OCI-LY7 (cell line): Measurements from ENCODE around the gene ZNF816. TPM values are rescaled to one million over a fixed set of nuclear protein-coding genes. Genes with fewer than 3 reads are reported as not detected.
"Not testable (repeated sequence)": the region's sequence is repeated elsewhere in the genome, so short reads cannot be mapped to it uniquely, and the experiment has no call there.

Source experiments
- BruUV-seq: library from RNA; stranded (reverse); fragments of 400-500 nt; replicated peaks from 2 replicates; lab custom pipeline; 2021; lab: Mats Ljungman, UMichigan
- CTCF ChIA-PET: fragments of 300-600 bp; sonication (Branson Sonifier 250); formaldehyde crosslinking; loops from one replicate; lab custom pipeline; 2022; ENCODE audit warnings: antibody characterized with exemption; ENCODE audit not compliant: unreplicated experiment; lab: Charles Lee
- POLR2A ChIA-PET: fragments of 300-600 bp; sonication (Branson Sonifier 250); formaldehyde crosslinking; loops from one replicate; lab custom pipeline; 2022; ENCODE audit warnings: antibody characterized with exemption; lab: Charles Lee
- DNase-seq: peaks from one replicate; pipeline ENCODE4 v3.0.0-alpha.2; 2015; ENCODE audit warnings: low spot score
- H2AFZ ChIP-seq: fragments of 200-600 bp; sonication (generic), shearing (Covaris generic); 2 replicates; pipeline ENCODE4 v1.6.1; 2014; ENCODE audit warnings: mild to moderate bottlenecking, antibody characterized with exemption, low read length, moderate library complexity
- H3K27ac ChIP-seq: fragments of 200-600 bp; sonication (generic); 2 replicates; pipeline ENCODE4 v1.5.1; 2014; ENCODE audit warnings: mixed run types, low read depth, mild to moderate bottlenecking, moderate library complexity, low read length, inconsistent platforms; ENCODE audit not compliant: poor library complexity, severe bottlenecking
- H3K36me3 ChIP-seq: fragments of 200-600 bp; sonication (generic); 2 replicates; pipeline ENCODE4 v1.6.1; 2014; ENCODE audit warnings: mild to moderate bottlenecking, antibody characterized with exemption, low read length, moderate library complexity, mixed read lengths; ENCODE audit not compliant: insufficient read depth
- H3K4me1 ChIP-seq: fragments of 200-600 bp; sonication (generic); 2 replicates; pipeline ENCODE4 v1.5.1; 2014; ENCODE audit warnings: mild to moderate bottlenecking, low read length; ENCODE audit not compliant: insufficient read depth, poor library complexity, severe bottlenecking
- H3K4me2 ChIP-seq: fragments of 200-600 bp; sonication (generic); 2 replicates; pipeline ENCODE4 v1.6.1; 2014; ENCODE audit warnings: mild to moderate bottlenecking, low read length
- H3K4me3 ChIP-seq: fragments of 200-600 bp; sonication (generic); 2 replicates; pipeline ENCODE4 v1.5.1; 2014; ENCODE audit warnings: mild to moderate bottlenecking, low read depth, low read length; ENCODE audit not compliant: poor library complexity, severe bottlenecking
- H3K79me2 ChIP-seq: fragments of 200-600 bp; sonication (generic); 2 replicates; pipeline ENCODE4 v1.6.1; 2016; ENCODE audit warnings: low read depth, mild to moderate bottlenecking, low read length, moderate library complexity, mixed read lengths; ENCODE audit not compliant: insufficient read depth
- H3K9me2 ChIP-seq: fragments of 200-600 bp; sonication (generic); 2 replicates; pipeline ENCODE4 v1.6.1; 2016; ENCODE audit warnings: mild to moderate bottlenecking, low read length, mixed read lengths; ENCODE audit not compliant: insufficient read depth
- H3K9me3 ChIP-seq: fragments of 200-600 bp; sonication (generic); 2 replicates; pipeline ENCODE4 v1.6.1; 2014; ENCODE audit warnings: mild to moderate bottlenecking, mixed run types, low read length, mixed read lengths
- H4K20me1 ChIP-seq: fragments of 200-600 bp; sonication (generic); 2 replicates; pipeline ENCODE4 v1.6.1; 2014; ENCODE audit warnings: mild to moderate bottlenecking, antibody characterized with exemption, low read length, moderate library complexity, mixed read lengths; ENCODE audit not compliant: insufficient read depth
- CTCF ChIP-seq: fragments of 200-600 bp; sonication (generic); conservative IDR thresholded peaks from 2 replicates; pipeline ENCODE4 v1.5.1; 2014; ENCODE audit warnings: mild to moderate bottlenecking, antibody characterized with exemption, low read length, moderate library complexity, mixed read lengths
- EZH2phosphoT487 ChIP-seq: fragments of 200-600 bp; sonication (generic); IDR thresholded peaks from 2 replicates; pipeline ENCODE4 v1.6.1; 2018; ENCODE audit warnings: low read depth, borderline replicate concordance, mild to moderate bottlenecking, mixed run types, antibody characterized with exemption, low read length, moderate library complexity, mixed read lengths
- intact Hi-C: fragments of 100-400 bp; cut with micrococcal nuclease; formaldehyde crosslinking; loops from one replicate; pipeline ENCODE4 v1.10.0; 2022; ENCODE audit not compliant: unreplicated experiment
- total RNA-seq, 2 experiments: library from RNA; depleted of rRNA in 1 of 2; stranded (reverse); fragments of >200 nt in 1 of 2; shearing (Covaris generic) in 1 of 2; gene quantifications; 2 replicates each; pipeline ENCODE4 v1.2.3, GENCODE V29; 2014 to 2022

Gene ZNF816
- total RNA-seq, 2 experiments from 2014 or later, result 8.6 to 8.8 TPM

DNA sequence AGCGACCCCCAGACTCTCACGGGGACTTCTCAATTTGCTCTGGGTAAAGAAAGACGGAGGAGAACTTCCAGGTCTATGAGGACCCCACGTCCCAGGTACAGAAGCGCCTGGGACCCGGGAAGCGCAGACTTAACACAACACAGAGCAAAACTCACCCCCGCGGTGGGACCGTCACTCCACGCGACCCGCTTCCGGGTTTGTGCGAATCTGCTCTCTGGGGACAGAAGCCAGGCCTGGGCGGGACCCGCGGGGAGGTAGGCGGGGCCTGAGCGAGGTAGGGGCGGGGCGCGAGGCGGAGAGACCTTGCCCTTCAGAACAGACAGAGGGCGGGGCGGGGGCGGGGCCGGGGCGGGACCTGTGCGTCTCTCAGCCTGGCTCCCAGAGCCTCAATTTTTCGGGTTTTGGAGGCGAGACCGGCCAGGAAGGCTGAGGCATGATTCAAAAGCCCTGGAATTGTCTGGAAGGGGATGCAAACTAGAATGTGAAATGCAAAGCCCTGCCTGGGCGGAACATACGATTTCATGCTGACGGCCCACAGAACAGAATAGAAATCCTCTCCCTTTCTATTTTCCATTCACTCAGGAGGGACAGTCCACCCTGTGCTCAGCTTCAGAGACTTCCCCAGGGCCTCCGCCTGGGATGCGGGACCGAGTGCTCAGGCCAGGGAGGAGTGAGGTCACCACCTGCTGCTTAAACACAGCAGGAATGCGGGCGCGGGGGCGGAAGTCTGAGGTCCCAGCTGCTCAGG lies 20.1 kb downstream of the ZNF816 start:
- TF ChIP-seq EZH2phosphoT487 (no peak), CTCF (no peak)
- ChIA-PET POLR2A (interaction anchor here (0.6 kb wide), 1 partner anchor 45 kb away, joined by 3 read pairs; no protein-coding TSS in a partner anchor), CTCF (no interaction called here)
- Histone ChIP-seq H3K36me3 (no peaks in the 10 kb centered on the region; the same call in 1 of the 2 replicates), H3K4me1 (peaks cover 8% of the 10 kb centered on the region), H2AFZ (peak overlapping the region; percentile 97), H3K79me2 (peaks cover 24% of the 10 kb centered on the region; the same call in 1 of the 2 replicates), H3K9me3 (no peaks in the 10 kb centered on the region), H4K20me1 (no peaks in the 10 kb centered on the region), H3K27ac (peak overlapping the region; percentile 50), H3K9me2 (no peaks in the 10 kb centered on the region), H3K4me3 (peak overlapping the region; percentile 97), H3K4me2 (peak overlapping the region; percentile 99)
- peak; percentile 90 for DNase-seq
- BruUV-seq, result no TSS peak
- intact Hi-C loops, result loop anchor here (1.0 kb wide), 1 partner anchor 20 kb away; the partner anchor contains the start of gene ZNF816

DNA sequence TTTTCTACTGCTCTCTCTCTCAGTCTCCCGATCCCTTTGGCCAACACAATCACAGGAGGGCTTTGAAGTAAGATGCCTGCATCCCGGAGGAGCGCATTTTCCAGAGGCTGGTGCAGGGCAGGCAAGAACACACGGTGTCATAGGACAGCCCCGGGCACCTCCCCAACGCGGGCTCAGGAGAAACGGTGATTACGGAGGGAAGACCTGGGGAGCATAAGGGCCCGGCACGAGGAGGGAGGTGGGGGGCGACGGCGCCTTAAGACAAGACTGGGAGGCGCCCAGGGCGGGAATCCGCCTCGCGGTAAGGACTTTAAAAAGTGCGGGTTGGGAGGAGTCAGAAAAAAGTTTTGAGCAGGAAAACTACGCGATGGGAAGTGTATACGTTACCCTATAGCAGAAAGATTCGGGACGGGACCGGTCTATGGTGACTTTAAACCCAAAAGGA lies 20.7 kb downstream of the ZNF816 start:
- no peaks in the 10 kb centered on the region for H3K9me2 ChIP-seq
- TF ChIP-seq CTCF (no peak), EZH2phosphoT487 (no peak)
- ChIA-PET CTCF (no interaction called here), POLR2A (no interaction called here)
- peak overlapping the region; percentile 99 for H3K4me2 ChIP-seq
- H3K36me3 ChIP-seq, result peaks cover 5% of the 10 kb centered on the region
- DNase-seq, result peak; percentile 32
- intact Hi-C loops, result loop anchor here (1.0 kb wide), 1 partner anchor 20 kb away; the partner anchor contains the start of gene ZNF816
- H3K9me3 ChIP-seq, result no peaks in the 10 kb centered on the region
- peak overlapping the region; percentile 50 for H3K27ac ChIP-seq
- H2AFZ ChIP-seq, result peak overlapping the region; percentile 97
- peaks cover 24% of the 10 kb centered on the region; the same call in 1 of the 2 replicates for H3K79me2 ChIP-seq
- BruUV-seq, result TSS peak; percentile 89
- peak overlapping the region; percentile 97 for H3K4me3 ChIP-seq
- H4K20me1 ChIP-seq, result no peaks in the 10 kb centered on the region
- H3K4me1 ChIP-seq, result peaks cover 8% of the 10 kb centered on the region

GRCh38 chr19:52941523-52941922 lies 21.2 kb downstream of the ZNF816 start:
- BruUV-seq, H3K9me2 ChIP-seq, H4K20me1 ChIP-seq, H3K27ac ChIP-seq, DNase-seq, H3K36me3 ChIP-seq, intact Hi-C loops, H3K4me1 ChIP-seq, CTCF ChIA-PET, H3K9me3 ChIP-seq, POLR2A ChIA-PET: not testable (repeated sequence)
- H2AFZ ChIP-seq, result peak overlapping the region; percentile 97; the same call in 1 of the 2 replicates
- H3K4me2 ChIP-seq, result peak overlapping the region; percentile 99
- peak overlapping the region; percentile 97 for H3K4me3 ChIP-seq
- H3K79me2 ChIP-seq, result peaks cover 24% of the 10 kb centered on the region; the same call in 1 of the 2 replicates

DNA sequence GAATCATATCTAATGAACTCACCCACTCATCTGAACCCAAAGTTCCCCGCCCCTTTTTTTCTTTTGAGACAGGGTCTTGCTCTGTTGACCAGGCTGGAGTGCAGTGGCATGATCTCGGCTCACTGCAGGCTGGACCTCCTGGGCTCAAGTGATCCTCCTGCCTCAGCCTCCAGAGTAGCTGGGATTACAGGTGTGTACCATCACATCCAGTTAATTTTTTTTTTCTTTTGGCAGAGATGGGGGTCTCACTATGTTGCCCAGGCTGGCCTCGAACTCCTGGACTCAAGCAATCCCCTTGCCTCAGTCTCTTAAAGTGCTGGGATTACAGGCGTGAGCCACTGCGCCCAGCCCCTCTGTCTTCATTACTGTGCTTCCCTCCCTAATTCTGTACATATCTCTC lies 21.8 kb downstream of the ZNF816 start:
- H3K9me2 ChIP-seq, H4K20me1 ChIP-seq, intact Hi-C loops, DNase-seq, H3K4me1 ChIP-seq, H3K27ac ChIP-seq, CTCF ChIA-PET, BruUV-seq, H3K9me3 ChIP-seq, H2AFZ ChIP-seq: not testable (repeated sequence)
- Histone ChIP-seq H3K4me2 (peak overlapping the region; percentile 99; the same call in 1 of the 2 replicates), H3K79me2 (peaks cover 24% of the 10 kb centered on the region; the same call in 1 of the 2 replicates), H3K4me3 (peak overlapping the region; percentile 97), H3K36me3 (peaks cover 14% of the 10 kb centered on the region)
- POLR2A ChIA-PET, result interaction anchor here (0.6 kb wide), 1 partner anchor 40 kb away, joined by 3 read pairs; no protein-coding TSS in a partner anchor
